ENCODE measurements around the gene RPE. TPM values are rescaled to one million over a fixed set of nuclear protein-coding genes. Genes with fewer than 3 reads are reported as not detected.

The RPE gene
- total and polyA plus RNA-seq, 4 donors: 12.3 to 50.1 (median 19.2) TPM

DNA sequence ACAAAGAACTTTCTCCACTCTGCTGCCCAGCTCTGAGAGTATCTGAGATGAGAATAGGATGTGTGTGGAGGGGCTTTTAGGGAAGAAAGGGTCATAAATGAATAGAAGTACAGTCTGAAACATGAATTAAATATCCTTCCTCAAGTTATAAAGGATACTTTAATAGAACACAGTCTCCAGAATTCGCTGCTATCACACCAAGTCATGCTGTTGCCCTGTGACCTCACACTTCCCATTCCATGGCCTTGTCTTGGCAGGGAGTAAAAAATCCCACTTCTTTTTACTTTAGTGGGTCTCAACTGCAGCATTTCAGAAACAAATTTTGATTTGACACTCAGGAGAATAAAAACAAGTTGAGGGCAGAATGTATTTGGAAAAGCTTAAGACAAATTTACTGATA lies 3.8 kb upstream of the RPE start:
- Histone ChIP-seq H3K27me3 (ENCODE audit: control insufficient read depth in 4 of 4, insufficient read depth in 4 of 4, low read length in 3 of 4) (no peaks in the 10 kb centered on the region), H3K27ac (ENCODE audit: low read depth in 1 of 2, low read length in 2 of 2) (no peak overlapping the region), H3K4me3 (ENCODE audit: low read depth in 1 of 3, low read length in 3 of 3) (no peak overlapping the region), H3K4me1 (ENCODE audit: control insufficient read depth in 4 of 4, insufficient read depth in 4 of 4, low read length in 3 of 4) (peaks cover 0 to 15% (median 9%) of the 10 kb centered on the region in 4 donors), H3K9ac (ENCODE audit: low read depth in 1 of 2, low read length in 2 of 2) (no peak overlapping the region), H3K9me3 (ENCODE audit: control insufficient read depth in 4 of 4, low read length in 3 of 4) (no peaks in the 10 kb centered on the region), H3K36me3 (ENCODE audit: control insufficient read depth in 4 of 4, insufficient read depth in 3 of 4, low read depth in 1 of 4, low read length in 3 of 4) (no peaks in the 10 kb centered on the region)
- TF ChIP-seq NR2F2 (IDR thresholded peaks at IDR 0.05) (peak; percentile 91), JUND (IDR thresholded peaks at IDR 0.05) (no peak)
- no peak for DNase-seq (ENCODE audit: low spot score)
- 46% methylated on average over 1 of the region's 1 CpG for WGBS

DNA sequence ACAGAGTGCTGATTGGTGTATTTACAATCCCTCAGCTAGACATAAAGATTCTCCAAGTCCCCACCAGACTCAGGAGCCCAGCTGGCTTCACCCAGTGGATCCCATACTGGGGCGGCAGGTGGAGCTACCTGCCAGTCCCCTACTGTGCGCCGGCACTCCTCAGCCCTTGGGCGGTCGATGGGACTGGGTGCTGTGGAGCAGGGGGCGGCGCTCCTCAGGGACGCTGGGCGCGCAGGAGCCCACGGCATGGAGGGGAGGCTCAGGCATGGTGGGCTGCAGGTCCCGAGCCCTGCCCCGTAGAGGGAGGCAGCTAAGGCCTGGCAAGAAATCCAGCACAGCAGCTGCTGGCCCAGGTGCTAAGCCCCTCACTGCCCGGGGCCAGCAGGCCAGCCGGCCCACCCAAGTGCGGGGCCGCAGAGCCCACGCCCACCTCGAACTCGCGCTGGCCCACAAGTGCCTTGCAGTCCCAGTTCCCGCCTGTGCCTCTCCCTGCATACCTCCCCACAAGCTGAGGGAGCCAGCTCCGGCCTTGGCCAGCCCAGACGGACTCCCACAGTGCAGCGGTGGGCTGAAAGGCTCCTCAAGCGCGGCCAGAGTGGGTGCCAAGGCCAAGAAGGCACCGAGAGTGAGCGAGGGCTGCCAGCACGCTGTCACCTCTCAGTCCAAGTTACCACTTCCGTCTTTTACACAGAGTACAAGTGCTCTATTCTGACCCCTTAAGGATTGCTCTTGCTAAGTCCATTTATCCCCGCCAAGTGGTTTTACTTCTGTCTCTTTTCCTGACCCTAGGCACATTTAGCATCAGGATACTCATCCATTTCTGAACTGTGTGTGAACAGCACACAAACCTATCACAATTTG lies 1.7 kb upstream of the RPE start:
- Histone ChIP-seq H3K36me3 (ENCODE audit: control insufficient read depth in 4 of 4, insufficient read depth in 3 of 4, low read depth in 1 of 4, low read length in 3 of 4) (no peaks in the 10 kb centered on the region), H3K4me1 (ENCODE audit: control insufficient read depth in 4 of 4, insufficient read depth in 4 of 4, low read length in 3 of 4) (peaks cover 2 to 26% (median 18%) of the 10 kb centered on the region in 4 donors), H3K9me3 (ENCODE audit: control insufficient read depth in 4 of 4, low read length in 3 of 4) (no peaks in the 10 kb centered on the region), H3K4me3 (ENCODE audit: low read depth in 1 of 3, low read length in 3 of 3) (no peak overlapping the region), H3K27me3 (ENCODE audit: control insufficient read depth in 4 of 4, insufficient read depth in 4 of 4, low read length in 3 of 4) (no peaks in the 10 kb centered on the region), H3K27ac (ENCODE audit: low read depth in 1 of 2, low read length in 2 of 2) (no peak overlapping the region), H3K9ac (ENCODE audit: low read depth in 1 of 2, low read length in 2 of 2) (no peak overlapping the region)
- 98% methylated on average over 32 of the region's 32 CpGs for WGBS
- no peak for DNase-seq (ENCODE audit: low spot score)
- TF ChIP-seq, protein P1, sequence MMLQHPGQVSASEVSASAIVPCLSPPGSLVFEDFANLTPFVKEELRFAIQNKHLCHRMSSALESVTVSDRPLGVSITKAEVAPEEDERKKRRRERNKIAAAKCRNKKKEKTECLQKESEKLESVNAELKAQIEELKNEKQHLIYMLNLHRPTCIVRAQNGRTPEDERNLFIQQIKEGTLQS (IDR thresholded peaks at IDR 0.05): no peak
- TF ChIP-seq FOXA1 (IDR thresholded peaks at IDR 0.05): no peak
- TF ChIP-seq JUND (IDR thresholded peaks at IDR 0.05): no peak
- TF ChIP-seq, protein P2, sequence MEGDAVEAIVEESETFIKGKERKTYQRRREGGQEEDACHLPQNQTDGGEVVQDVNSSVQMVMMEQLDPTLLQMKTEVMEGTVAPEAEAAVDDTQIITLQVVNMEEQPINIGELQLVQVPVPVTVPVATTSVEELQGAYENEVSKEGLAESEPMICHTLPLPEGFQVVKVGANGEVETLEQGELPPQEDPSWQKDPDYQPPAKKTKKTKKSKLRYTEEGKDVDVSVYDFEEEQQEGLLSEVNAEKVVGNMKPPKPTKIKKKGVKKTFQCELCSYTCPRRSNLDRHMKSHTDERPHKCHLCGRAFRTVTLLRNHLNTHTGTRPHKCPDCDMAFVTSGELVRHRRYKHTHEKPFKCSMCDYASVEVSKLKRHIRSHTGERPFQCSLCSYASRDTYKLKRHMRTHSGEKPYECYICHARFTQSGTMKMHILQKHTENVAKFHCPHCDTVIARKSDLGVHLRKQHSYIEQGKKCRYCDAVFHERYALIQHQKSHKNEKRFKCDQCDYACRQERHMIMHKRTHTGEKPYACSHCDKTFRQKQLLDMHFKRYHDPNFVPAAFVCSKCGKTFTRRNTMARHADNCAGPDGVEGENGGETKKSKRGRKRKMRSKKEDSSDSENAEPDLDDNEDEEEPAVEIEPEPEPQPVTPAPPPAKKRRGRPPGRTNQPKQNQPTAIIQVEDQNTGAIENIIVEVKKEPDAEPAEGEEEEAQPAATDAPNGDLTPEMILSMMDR (IDR thresholded peaks at IDR 0.05; ENCODE audit: low read depth, low read length, missing input control): no peak
- TF ChIP-seq, protein P3, sequence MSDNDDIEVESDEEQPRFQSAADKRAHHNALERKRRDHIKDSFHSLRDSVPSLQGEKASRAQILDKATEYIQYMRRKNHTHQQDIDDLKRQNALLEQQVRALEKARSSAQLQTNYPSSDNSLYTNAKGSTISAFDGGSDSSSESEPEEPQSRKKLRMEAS (IDR thresholded peaks at IDR 0.05): no peak
- TF ChIP-seq RAD21 (IDR thresholded peaks at IDR 0.05): no peak
- no peak for TF ChIP-seq TAF1 (conservative IDR thresholded peaks at IDR 0.05)
- TF ChIP-seq, protein P4, sequence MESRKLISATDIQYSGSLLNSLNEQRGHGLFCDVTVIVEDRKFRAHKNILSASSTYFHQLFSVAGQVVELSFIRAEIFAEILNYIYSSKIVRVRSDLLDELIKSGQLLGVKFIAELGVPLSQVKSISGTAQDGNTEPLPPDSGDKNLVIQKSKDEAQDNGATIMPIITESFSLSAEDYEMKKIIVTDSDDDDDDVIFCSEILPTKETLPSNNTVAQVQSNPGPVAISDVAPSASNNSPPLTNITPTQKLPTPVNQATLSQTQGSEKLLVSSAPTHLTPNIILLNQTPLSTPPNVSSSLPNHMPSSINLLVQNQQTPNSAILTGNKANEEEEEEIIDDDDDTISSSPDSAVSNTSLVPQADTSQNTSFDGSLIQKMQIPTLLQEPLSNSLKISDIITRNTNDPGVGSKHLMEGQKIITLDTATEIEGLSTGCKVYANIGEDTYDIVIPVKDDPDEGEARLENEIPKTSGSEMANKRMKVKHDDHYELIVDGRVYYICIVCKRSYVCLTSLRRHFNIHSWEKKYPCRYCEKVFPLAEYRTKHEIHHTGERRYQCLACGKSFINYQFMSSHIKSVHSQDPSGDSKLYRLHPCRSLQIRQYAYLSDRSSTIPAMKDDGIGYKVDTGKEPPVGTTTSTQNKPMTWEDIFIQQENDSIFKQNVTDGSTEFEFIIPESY (IDR thresholded peaks at IDR 0.05): no peak
- TF ChIP-seq YY1 (IDR thresholded peaks at IDR 0.05): no peak
- TF ChIP-seq HNF4G (IDR thresholded peaks at IDR 0.05): no peak
- TF ChIP-seq SP1 (IDR thresholded peaks at IDR 0.05): no peak
- no peak for TF ChIP-seq GABPA (IDR thresholded peaks at IDR 0.05 in 1 of 2, conservative IDR thresholded peaks at IDR 0.05 in 1 of 2)
- no peak for TF ChIP-seq NR2F2 (IDR thresholded peaks at IDR 0.05)
- no peak for TF ChIP-seq EGR1 (IDR thresholded peaks at IDR 0.05; ENCODE audit: low read depth in 2 of 2)
- no peak for TF ChIP-seq RXRA (IDR thresholded peaks at IDR 0.05)
- TF ChIP-seq, protein P5, sequence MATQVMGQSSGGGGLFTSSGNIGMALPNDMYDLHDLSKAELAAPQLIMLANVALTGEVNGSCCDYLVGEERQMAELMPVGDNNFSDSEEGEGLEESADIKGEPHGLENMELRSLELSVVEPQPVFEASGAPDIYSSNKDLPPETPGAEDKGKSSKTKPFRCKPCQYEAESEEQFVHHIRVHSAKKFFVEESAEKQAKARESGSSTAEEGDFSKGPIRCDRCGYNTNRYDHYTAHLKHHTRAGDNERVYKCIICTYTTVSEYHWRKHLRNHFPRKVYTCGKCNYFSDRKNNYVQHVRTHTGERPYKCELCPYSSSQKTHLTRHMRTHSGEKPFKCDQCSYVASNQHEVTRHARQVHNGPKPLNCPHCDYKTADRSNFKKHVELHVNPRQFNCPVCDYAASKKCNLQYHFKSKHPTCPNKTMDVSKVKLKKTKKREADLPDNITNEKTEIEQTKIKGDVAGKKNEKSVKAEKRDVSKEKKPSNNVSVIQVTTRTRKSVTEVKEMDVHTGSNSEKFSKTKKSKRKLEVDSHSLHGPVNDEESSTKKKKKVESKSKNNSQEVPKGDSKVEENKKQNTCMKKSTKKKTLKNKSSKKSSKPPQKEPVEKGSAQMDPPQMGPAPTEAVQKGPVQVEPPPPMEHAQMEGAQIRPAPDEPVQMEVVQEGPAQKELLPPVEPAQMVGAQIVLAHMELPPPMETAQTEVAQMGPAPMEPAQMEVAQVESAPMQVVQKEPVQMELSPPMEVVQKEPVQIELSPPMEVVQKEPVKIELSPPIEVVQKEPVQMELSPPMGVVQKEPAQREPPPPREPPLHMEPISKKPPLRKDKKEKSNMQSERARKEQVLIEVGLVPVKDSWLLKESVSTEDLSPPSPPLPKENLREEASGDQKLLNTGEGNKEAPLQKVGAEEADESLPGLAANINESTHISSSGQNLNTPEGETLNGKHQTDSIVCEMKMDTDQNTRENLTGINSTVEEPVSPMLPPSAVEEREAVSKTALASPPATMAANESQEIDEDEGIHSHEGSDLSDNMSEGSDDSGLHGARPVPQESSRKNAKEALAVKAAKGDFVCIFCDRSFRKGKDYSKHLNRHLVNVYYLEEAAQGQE (IDR thresholded peaks at IDR 0.05): no peak
- no peak for TF ChIP-seq HNF4A (conservative IDR thresholded peaks at IDR 0.05)

Data from liver (tissue), 9 donors.